ENCODE results near the gene CCDC186.

DNA sequence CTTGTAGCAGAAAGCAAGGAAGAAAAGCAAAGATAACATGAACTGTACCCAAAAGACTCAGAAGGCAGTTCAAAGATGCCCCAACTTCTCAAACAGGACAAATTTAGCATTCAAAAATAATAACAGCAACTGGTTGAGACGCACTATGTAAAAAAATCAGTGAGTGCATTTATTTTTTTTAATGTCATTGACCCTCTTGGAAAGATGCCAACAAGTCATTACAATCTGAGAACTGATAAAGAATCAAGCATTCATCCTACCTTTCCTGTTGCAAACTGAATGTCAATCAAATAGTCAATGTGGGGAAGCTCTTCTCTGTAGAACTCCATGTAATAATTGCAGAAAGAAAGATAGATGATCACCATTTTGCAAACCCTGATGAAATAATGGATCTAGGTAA, 1.7 kb upstream of the CCDC186 start:
- TF ChIP-seq, protein P1, sequence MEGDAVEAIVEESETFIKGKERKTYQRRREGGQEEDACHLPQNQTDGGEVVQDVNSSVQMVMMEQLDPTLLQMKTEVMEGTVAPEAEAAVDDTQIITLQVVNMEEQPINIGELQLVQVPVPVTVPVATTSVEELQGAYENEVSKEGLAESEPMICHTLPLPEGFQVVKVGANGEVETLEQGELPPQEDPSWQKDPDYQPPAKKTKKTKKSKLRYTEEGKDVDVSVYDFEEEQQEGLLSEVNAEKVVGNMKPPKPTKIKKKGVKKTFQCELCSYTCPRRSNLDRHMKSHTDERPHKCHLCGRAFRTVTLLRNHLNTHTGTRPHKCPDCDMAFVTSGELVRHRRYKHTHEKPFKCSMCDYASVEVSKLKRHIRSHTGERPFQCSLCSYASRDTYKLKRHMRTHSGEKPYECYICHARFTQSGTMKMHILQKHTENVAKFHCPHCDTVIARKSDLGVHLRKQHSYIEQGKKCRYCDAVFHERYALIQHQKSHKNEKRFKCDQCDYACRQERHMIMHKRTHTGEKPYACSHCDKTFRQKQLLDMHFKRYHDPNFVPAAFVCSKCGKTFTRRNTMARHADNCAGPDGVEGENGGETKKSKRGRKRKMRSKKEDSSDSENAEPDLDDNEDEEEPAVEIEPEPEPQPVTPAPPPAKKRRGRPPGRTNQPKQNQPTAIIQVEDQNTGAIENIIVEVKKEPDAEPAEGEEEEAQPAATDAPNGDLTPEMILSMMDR (IDR thresholded peaks at IDR 0.05; ENCODE audit: poor library complexity): no peak
- TF ChIP-seq EZH2 (IDR thresholded peaks at IDR 0.05; ENCODE audit: borderline replicate concordance): no peak
